Right kidney (tissue), 9 donors: Measurements from ENCODE around the gene CDK5R2.
A peak's percentile ranks its signal among the peaks of the same experiment; 100 is the strongest.
"Not testable (repeated sequence)": the region's sequence is repeated elsewhere in the genome, so short reads cannot be mapped to it uniquely, and the experiment has no call there.

Experiments used
- DNase-seq: peaks from one replicate; pipeline ENCODE4 v3.0.0-alpha.2; 2016
- long read RNA-seq, 8 donors: transcript quantifications; one replicate each; lab custom pipeline, GENCODE V29; 2026

Gene CDK5R2
- long read RNA-seq, donor 1 = 0 reads
- long read RNA-seq, donor 2 = 0 reads
- long read RNA-seq, donor 3 = 0 reads
- long read RNA-seq, donor 4 = 0 reads
- long read RNA-seq, donor 5 = 0 reads
- long read RNA-seq, donor 6 = 0 reads
- long read RNA-seq, donor 7, partial matches to known transcripts = 0 of 1 reads
- long read RNA-seq, donor 7, other reads (novel, unspliced or antisense) = 0 of 1 reads
- long read RNA-seq, donor 8, partial matches to known transcripts = 0 of 1 reads
- long read RNA-seq, donor 8, other reads (novel, unspliced or antisense) = 0 of 1 reads

DNA sequence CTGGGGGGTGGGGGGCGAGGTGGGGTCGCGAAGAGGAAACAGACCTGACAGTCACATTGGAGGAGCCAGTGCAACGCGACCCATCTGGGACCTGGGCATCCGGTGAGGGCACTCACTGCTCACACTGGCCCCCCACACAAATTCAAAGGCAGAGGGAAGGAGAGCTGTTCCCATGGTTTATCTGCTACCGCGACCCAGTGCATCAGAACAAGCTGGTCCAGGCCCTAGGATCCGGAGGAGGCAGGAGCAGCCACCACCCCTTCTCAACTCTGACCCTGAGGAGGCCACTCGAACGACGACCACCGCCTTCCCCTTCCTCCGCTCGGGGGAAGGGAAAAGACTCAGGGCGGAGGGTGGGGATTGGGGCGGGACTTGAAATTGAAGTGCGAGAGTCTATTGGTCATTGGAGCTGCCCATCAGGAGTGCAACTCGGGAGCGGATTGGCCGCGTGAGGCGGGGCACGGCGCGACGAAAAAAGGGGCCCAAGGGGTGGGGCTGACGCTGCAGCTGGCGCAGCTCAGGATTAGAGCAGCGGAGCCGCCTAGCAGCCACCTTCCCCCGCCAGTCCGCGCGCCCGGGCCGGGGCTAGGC lies at the start of gene CDK5R2:
TSS of gene CDK5R2 (plus strand) at position 526 of the 591 bp plus-strand sequence. CDS start 155 bp downstream, outside the sequence.
- peak; percentile 77 for DNase-seq

DNA sequence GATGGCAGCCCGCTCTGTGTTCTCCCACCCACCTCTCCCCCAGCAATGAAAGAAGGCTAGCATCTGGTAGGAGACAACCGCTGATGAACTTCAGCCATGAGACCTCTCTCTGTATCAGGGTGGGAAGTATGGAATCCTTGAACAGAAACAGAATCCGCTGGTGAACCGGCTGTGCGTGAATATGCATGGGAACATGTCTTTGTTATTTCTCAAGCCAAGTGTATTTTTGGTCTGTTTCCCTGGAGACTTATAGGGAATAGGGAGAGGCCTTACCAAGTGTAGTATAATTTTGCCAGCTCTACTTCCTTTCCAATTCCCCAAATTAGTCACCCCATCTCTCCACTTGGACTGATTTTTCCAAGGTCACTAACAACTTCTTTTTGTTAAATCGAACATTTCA lies 48.7 kb upstream of the CDK5R2 start:
- DNase-seq = no peak

DNA sequence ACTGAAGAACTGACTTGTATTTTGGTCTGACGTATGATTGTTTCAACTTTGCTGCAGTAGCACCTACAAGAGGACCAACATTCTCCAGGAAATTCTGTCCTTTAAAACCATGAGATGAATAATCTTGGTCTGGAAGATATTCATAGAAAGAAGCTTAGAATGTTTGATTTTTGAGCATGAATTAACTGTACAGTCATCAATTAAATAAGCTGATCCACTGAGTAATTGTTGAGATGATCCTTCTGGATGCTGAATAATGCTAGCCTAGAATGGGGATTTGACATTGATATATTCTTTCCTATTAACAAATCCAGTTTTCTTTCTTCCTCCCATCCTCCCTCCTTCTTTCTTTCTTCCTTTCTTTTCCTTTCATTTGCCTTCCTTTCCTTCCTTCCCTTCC lies 39.0 kb upstream of the CDK5R2 start:
- DNase-seq = no peak

DNA sequence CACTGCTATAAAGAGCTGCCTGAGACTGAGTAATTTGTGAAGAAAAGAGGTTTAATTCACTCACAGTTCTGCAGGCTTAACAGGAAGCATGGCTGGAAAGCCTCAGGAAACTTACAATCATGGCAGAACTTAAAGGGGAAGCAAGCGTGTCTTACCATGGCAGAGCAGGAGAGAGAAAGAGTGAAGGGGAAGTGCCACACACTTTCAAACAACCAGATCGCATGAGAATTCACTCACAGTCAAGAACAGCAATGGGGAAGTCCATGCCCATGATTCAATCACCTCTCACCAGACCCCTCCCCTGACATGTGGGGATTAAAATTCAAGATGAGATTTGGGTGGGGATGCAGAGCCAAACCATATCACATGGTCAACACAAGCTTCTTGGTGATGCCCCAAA lies 34.7 kb upstream of the CDK5R2 start:
- no peak for DNase-seq

DNA sequence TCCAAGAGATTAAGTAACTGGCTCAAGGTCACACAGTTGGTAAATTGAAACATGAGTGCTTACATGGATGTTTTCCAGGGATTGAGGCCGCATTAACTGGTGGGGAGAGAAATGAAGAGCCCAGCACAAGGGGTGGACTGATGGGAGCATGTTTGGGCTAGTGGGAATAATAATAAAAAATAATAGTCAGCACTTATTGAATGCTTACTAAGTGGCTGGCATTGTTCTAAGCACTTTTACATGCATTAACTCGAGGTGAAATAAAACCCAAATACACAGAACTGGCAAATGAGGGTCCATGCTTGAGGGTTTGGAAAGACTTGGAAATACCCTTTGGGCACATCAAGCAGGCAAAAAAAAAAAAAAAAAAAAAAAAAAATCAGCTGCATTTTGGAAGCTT lies 34.0 kb upstream of the CDK5R2 start:
- no peak for DNase-seq

DNA sequence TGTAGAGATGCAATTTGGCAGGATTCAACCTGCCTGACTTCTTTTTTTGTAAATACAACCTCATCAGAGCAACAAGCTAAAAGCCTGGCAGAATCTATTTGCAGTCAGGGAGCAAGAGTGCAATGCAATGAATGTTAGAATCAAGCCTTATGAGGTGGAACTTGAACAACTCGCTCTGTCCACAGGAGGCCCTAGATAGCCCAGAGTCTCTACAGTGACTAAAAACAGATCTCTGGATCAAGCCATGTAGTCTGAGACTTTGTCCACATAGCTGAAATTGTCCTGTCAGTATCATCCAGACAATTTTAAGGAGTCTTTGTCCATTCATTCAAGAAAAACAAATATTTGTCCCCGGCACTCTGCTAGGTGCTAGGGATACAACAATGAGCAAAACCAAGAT lies 32.0 kb upstream of the CDK5R2 start:
- DNase-seq = no peak

DNA sequence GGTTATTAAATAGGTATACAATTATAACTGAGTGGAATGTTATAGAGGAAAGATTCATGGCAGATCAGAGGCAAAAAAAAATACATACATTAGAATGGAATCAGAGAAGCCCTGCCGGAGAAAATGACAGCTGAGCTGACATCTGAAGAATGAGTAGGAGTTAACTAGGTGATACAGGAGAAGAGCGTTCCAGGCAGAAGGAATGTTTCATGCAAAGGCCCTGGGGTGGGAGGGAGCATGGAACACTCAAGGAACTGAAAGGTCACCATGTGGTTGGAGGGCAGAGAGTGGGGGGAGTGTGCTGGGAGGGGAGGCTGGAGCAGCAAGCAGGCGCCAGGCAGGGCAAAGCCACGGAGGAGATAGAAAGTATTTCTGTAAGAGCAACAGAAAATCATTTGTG lies 31.6 kb upstream of the CDK5R2 start:
- DNase-seq = no peak

DNA sequence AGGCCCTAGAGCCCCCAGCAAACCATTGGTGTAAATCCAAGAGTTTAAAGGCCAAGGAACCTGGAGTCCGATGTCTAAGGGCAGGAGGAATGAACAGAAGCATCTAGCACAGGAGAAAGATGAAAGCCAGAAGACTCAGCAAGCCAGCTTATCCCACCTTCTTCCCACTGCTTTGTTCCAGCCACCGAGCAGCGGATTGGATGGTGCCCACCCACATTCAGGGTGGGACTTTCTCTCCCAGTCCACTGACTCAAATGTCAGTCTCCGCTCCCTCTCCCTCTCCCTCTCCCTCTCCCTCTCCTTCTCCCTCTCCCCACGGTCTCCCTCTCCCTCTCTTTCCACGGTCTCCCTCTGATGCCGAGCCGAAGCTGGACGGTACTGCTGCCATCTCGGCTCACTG lies 29.0 kb upstream of the CDK5R2 start:
- DNase-seq = not testable (repeated sequence)

DNA sequence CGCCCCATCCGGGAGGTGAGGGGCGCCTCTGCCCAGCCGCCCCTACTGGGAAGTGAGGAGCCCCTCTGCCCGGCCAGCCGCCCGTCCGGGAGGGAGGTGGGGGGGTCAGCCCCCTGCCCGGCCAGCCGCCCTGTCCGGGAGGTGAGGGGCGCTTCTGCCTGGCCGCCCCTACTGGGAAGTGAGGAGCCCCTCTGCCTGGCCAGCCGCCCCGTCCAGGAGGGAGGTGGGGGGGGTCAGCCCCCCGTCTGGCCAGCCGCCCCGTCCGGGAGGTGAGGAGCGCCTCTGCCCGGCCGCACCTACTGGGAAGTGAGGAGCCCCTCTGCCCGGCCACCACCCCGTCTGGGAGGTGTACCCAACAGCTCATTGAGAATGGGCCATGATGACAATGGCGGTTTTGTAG lies 27.7 kb upstream of the CDK5R2 start:
- not testable (repeated sequence) for DNase-seq

DNA sequence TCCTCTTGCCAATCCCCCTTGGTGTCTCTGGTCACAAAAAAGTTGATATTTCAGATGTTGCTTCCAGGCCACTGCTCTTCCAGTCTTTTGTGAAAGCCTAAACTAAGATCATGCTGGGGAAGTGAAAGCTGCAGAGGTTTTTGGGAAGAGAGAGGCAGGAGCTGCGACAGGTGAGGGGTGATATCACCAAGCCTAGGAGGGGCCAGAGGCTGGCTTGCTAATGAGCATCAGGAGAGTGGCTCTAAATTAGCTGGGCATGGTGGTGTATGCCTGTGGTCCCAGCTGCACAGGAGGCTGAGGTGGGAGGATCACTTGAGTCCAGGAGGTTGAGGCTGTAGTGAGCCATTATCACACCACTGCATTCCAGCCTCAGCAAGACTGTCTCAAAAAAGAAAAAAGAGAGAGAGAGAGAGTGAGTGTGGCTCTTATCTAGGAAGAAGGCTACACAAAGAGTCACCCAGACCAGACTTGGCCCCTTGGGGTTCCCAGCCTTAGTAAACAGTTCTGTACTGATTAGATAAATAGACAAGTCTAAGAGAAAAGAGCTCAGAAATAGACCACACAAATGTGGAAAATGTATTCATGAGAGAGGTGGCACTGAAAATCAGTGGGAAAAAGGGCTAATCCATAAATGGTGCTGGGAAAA lies 14.6 kb upstream of the CDK5R2 start:
- DNase-seq = no peak

DNA sequence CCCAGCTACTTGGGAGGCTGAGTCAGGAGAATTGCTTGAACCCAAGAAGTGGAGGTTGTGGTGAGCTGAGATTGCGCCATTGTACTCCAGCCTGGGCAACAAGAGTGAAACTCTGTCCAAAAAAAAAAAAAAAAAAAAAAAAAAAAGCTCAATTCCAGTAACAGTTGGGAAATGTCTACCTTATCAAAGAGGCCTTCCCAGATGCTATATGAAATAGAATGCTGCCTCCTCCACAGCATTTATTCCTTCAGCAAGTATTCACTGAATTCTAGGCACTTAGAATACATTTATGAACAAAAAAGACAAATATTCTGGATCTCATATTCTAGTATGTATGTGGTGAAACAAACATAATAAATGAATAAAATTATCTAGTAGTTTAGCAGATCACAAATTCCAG lies 12.8 kb upstream of the CDK5R2 start:
- no peak for DNase-seq

DNA sequence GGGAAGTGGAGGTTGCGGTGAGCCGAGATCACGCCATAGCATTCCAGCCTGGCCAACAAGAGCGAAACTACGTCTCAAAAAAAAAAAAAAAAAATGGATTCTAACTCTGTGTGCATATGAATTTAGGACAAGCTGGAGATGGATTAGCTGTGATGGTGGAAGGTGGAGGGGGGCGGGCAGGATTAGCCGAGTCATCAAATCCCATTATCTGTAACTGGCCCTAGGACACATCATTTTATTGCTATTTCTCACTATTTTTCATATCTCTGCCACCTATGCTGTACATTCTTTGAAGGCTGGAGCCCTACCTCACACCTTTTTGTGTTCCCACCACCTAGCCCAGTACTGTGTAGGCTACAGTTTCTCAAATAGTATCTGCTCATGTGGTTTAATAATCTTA lies 7.3 kb upstream of the CDK5R2 start:
- no peak for DNase-seq

DNA sequence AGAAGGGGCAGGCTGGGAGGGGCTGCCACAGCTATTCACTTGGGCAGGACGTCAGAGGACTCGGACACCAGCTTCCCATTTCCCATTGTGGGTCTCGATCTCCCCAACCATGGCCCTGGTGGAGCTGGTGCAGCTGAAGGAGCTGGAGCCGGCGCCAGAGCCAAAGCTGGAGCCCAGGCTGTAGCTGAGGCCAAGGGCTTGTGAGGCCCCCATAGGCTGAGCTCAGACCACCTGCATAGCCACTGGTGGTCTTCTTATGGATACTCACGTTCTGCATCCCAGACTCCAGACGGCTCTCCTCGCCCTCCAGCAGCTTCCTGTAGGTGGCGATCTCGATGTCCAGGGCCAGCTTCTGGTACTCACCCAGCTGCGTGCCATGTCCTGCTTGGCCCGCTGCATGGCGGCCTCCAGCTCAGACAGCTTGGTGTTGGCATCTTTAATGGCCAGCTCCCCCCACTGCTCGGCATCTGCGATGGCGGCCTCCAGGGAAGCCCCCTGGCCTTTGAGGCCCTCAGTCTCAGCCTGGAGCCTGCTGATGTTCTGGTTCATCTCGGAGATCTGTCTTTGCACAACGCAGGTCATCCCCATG lies 6.0 kb upstream of the CDK5R2 start:
- DNase-seq = no peak

DNA sequence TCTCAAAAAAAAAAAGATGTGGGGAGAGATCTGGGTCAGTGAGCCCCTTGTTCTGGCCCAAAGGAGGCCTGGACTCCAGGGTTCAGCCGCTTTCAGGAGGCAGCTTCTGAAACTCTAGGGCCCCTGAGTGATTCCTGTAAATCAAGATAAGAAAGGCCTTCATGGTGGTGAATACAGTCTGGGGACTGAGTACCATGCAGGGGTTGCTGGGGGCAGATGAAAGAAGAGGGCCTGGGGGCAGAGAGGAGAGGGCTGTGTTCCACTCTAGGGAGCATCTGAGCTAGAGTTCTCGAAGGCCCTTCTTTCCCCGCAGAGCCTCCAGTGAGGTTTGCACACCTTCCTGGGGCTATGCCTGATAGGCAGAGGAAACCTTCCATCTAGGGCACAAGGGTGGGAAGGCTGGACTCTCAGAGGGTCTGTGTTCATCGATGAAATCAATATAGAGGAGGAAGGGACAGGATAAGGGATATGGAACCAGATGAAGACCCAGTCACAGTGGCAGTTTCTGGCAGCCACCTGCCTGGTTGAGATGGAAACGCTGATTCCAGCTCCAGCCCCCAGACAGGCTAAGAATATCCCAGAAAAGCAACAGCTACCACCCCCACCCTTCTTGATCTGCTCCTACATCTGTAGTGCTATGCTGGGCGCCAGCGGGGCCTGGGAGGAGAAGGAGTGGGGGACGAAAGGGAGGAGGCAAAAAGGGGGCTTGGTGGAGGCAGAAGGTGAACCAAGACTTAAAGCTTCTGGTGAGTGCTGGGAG lies 4.7 kb upstream of the CDK5R2 start:
- no peak for DNase-seq

DNA sequence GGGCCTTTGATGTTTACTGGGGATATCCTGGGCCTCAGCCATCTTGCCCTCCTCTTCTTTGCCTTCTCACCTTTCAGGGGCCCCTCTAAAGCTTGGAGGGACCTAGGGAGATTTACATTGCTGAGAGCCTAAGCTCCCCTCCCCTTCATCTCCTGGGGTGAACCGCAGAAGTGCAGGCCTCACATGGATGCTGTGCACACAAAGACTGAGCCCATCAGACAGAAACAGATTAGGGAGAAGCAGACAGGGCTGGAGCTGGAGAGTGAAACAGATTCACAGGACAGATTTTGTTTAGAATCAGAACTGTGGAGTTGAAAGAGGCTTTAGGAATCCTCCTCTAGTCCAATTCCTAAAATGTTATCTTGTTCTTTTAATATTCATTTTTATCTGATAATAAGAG lies 3.4 kb upstream of the CDK5R2 start:
- no peak for DNase-seq

DNA sequence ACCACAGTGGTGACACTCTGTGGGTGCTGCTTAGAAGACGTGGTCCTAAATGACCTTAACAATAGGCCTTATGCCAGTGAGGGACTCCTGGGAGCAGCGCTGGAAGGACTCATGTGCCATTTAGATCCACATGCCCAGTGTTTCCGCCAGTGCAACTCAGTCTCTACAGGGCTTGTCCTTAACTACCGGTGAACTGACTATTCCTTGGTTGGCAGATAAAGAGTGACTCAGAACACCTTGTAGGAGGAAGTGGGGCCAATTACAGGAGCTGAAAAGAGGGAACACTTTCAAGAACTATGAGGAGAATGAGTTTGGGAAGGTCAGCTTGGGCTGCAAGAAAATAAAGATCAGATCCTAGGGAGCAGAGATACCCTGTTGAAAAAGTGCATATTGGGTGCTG lies 1.8 kb upstream of the CDK5R2 start:
- DNase-seq = no peak

DNA sequence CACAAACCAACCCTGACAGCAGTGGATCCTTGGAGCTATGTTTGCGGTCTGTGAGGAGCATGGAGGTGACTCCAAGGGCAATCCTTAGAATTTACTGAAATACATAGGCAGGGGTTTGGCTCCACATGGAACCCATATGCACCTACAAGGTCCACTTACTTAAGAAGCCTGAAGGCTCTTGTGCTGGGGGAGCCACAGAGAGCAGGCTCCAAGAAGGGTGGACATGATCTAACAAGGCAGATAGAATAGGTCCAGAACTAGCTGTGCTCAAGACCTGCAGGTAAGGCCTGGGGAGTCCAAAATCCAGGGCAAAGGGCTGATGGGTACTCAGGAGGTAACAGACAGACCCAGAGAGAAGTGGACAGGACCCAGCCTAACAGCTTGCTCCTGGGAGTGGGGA lies 1.2 kb upstream of the CDK5R2 start:
- no peak for DNase-seq

DNA sequence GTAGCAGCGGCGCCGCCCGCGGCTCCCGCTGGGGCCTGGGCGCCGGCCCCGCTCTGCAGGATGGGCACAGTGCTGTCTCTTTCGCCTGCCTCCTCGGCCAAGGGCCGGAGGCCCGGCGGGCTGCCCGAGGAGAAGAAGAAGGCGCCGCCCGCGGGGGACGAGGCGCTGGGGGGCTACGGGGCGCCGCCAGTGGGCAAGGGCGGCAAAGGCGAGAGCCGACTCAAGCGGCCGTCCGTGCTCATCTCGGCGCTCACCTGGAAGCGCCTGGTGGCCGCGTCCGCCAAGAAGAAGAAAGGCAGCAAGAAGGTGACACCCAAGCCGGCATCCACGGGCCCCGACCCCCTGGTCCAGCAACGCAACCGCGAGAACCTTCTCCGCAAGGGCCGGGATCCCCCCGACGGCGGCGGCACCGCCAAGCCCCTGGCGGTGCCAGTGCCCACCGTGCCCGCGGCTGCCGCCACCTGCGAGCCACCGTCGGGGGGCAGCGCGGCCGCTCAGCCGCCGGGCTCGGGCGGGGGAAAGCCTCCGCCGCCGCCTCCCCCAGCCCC lies 369 bp downstream of the CDK5R2 start:
- DNase-seq = peak; percentile 60

DNA sequence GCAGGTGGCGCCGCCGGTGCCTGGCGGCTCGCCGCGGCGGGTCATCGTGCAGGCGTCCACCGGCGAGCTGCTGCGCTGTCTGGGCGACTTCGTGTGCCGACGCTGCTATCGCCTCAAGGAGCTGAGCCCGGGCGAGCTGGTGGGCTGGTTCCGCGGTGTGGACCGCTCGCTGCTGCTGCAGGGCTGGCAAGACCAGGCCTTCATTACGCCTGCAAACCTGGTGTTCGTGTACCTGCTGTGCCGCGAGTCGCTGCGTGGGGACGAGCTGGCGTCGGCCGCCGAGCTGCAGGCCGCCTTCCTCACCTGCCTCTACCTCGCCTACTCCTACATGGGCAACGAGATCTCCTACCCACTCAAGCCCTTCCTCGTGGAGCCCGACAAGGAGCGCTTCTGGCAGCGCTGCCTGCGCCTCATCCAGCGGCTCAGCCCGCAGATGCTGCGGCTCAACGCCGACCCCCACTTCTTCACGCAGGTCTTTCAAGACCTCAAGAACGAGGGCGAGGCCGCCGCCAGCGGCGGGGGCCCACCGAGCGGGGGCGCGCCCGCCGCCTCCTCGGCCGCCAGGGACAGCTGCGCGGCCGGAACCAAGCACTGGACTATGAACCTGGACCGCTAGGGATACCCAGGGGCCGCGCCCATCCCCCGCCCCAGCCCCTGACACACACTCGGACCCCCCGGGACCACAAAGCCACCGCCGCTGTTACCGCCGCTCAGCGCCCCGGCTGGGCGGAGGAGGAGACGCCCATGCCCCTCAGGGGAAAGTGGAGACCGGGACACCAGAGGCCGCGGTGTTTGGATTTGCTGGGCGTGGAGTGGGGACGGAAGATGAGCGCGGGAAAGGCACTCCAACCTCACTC lies 1.1 kb downstream of the CDK5R2 start:
- peak; percentile 32 for DNase-seq

DNA sequence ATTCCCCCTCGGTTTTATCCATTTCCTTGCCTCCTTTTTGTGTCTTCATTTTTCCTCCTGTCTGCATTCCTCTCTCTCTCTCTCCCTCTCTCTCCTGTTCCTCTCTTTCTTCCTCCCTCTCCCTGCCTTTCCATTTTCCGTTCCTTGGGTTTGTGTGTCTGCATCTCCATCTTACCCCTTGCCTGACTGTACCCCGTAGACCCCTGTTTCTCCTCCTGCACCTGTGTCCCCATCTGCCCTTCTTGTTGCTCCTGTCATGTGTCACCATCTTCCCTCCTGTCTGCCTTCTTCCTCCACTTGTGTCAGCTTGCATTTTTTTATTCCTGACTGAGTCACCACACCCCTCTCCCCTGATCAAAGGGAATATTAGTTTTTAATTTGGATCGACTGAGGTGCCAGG lies 1.8 kb downstream of the CDK5R2 start:
- DNase-seq = no peak
